Ishikawa (cell line): ENCODE results near the gene ICA1L.

ENCODE experiments used
- CEBPB ChIP-seq: IDR thresholded peaks from 2 replicates; pipeline ENCODE4 v1.6.1; 2012
- EGR1 ChIP-seq: IDR thresholded peaks from 2 replicates; pipeline ENCODE4 v1.6.1; 2012
- RAD21 ChIP-seq: IDR thresholded peaks from 2 replicates; pipeline ENCODE4 v1.6.1; 2012; ENCODE audit warnings: low read depth
- TCF12 ChIP-seq: IDR thresholded peaks from 2 replicates; pipeline ENCODE4 v1.6.1; 2012; ENCODE audit warnings: low read depth
- TEAD4 ChIP-seq: IDR thresholded peaks from 2 replicates; pipeline ENCODE4 v1.6.1; 2012
- USF1 ChIP-seq: IDR thresholded peaks from 2 replicates; pipeline ENCODE4 v1.6.1; 2012
- YY1 ChIP-seq: IDR thresholded peaks from 2 replicates; pipeline ENCODE4 v1.6.1; 2012; ENCODE audit warnings: low read depth
- ZBTB7A ChIP-seq: IDR thresholded peaks from 2 replicates; pipeline ENCODE4 v1.6.1; 2012; ENCODE audit warnings: low read depth
- TF ChIP-seq, protein P1 (sequence below): IDR thresholded peaks from 2 replicates; pipeline ENCODE4 v1.6.1; 2012
- TF ChIP-seq, protein P2 (sequence below): IDR thresholded peaks from 2 replicates; pipeline ENCODE4 v1.6.1; 2012; ENCODE audit warnings: low read depth, mild to moderate bottlenecking

- TF ChIP-seq CEBPB, result no peak
- TF ChIP-seq TCF12, result no peak
- no peak for TF ChIP-seq USF1
- no peak for TF ChIP-seq YY1
- TF ChIP-seq, protein P1, sequence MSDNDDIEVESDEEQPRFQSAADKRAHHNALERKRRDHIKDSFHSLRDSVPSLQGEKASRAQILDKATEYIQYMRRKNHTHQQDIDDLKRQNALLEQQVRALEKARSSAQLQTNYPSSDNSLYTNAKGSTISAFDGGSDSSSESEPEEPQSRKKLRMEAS, result no peak
- no peak for TF ChIP-seq ZBTB7A
- TF ChIP-seq, protein P2, sequence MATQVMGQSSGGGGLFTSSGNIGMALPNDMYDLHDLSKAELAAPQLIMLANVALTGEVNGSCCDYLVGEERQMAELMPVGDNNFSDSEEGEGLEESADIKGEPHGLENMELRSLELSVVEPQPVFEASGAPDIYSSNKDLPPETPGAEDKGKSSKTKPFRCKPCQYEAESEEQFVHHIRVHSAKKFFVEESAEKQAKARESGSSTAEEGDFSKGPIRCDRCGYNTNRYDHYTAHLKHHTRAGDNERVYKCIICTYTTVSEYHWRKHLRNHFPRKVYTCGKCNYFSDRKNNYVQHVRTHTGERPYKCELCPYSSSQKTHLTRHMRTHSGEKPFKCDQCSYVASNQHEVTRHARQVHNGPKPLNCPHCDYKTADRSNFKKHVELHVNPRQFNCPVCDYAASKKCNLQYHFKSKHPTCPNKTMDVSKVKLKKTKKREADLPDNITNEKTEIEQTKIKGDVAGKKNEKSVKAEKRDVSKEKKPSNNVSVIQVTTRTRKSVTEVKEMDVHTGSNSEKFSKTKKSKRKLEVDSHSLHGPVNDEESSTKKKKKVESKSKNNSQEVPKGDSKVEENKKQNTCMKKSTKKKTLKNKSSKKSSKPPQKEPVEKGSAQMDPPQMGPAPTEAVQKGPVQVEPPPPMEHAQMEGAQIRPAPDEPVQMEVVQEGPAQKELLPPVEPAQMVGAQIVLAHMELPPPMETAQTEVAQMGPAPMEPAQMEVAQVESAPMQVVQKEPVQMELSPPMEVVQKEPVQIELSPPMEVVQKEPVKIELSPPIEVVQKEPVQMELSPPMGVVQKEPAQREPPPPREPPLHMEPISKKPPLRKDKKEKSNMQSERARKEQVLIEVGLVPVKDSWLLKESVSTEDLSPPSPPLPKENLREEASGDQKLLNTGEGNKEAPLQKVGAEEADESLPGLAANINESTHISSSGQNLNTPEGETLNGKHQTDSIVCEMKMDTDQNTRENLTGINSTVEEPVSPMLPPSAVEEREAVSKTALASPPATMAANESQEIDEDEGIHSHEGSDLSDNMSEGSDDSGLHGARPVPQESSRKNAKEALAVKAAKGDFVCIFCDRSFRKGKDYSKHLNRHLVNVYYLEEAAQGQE, result no peak
- TF ChIP-seq RAD21, result no peak
- TF ChIP-seq EGR1, result no peak
- TF ChIP-seq TEAD4, result no peak
Measured at GRCh38 chr2:202877699-202878098, 6.1 kb upstream of the ICA1L start.
